NCI-H2196 (cell line): ENCODE measurements around the gene PDLIM7.
A peak's percentile ranks its signal among the peaks of the same experiment; 100 is the strongest.

Experiments
- DNase-seq: peaks from one replicate; lab custom pipeline; 2025; ENCODE audit not compliant: unreplicated experiment; lab: John Stamatoyannopoulos, UW

The PDLIM7 gene

DNA sequence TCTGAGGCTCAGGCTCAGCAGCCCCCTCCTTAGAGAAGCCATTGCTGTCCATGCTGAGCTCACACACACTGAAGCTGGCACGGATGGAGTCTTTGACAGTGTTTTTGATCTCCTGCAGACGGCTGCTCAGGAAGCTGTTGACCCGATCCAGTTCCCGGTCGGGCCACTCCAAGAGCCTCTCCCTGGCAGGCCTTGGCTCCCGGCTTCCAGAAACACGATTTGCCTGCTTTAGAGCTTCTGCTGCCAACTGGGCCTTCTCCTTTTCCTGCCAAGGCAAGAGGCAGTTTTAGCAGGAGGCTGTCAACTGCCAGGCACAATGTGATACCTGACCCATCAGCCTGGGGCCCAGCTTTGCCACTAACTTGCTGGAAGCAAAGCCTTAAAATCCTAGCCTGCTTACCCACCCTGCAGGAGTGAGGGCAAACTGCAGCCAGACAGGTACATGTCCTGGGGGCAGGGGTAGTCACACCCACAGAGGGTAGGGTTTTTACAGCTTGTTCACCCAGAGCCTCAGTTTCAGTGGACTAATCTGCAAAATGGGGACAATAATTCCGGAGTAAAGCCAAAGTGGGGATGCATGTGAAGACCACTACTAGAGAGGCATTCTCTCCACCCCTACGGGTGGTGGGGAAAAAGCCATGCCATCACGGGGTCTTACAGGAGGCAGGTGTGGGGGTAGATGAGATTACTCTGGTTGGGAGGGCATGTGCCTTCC is 27.7 kb upstream of the PDLIM7 start:
- DNase-seq: no peak

DNA sequence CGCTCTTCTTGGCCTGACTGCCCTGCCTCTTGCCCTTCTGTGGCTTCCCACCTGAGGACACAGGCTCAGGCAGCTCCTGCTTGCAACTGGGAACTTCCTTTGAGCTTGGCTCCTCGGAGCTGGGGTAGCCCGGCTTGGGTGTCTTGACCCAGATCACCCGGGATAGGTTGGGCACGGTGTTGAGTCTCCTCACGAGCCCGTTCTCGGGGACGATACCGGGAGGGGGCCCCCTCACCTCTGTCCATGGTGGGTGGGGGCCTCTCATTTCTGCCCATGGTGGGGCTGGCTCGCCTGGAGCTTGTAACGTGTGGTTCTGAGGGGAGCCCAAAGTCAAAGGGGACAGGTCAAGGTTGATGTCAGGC is 27.1 kb upstream of the PDLIM7 start:
- no peak for DNase-seq

DNA sequence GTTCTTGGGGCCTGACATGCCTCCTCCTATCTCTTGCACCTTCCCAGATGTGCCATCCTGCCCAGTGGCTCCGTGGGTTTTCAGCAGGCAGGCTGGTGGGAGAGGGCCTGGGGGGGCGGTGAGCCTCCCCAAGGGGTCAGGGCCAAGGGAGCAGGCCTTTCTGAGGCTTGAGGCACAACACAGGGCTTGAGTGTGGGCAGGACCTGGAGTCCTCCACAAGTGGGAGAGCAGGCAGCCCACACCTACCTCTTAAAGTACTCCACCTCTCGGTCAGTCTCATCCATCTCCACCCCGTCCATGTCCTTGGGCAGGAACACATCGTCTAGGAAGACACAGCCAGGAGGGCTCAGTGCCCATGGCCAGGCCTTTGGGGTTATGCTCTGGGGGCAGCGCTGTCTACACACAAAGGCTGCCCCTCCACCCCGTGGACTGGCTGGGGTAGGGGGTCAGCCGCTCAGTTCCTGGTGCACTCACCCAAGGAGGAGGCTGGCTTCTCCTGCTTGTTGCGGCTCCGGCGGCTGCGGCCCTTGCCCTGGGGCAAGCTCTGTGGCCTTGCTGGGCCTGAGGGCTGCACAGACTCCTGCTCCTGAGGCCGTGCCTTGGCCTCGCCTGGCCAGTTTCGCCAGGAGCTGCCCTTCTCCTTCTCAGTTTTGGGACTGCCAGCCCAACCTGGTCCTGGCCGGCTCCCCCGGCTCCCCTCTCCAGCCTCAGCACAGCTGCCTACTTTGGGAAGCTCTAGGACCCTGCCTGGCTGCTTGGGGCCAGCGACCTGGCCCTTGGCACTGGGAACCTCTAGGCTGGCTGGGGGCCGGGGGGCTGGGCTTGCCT is 26.5 kb upstream of the PDLIM7 start:
- no peak for DNase-seq

DNA sequence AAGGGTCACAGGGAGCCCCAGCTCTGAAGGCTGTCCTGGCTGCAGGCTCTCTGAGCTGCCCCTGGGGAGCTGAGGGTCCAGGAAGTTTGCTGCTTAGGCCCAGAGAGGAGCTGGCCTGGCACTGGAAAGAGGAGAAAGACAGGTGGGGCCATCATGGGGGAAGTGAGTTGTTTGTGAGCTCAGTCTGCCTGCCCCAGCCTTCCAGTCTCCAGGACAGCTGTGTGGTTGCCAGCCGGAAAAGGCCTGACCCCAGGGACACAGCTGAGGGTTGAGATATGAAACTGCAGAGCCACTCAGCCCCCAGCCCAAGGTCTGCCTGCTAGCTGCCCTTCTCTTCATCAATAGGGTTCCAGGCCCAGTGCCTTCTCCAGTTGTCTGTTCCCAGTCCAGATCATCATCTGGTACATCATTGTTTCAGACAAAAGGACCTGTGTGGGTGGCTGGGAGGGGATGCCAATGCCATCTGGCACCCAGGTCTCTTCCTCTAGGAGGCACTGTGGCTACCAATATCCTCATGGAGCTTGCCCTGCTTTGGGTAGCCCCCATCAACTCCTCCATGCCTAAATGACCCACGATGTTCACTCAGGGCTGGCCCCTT is 23.6 kb upstream of the PDLIM7 start:
- no peak for DNase-seq

DNA sequence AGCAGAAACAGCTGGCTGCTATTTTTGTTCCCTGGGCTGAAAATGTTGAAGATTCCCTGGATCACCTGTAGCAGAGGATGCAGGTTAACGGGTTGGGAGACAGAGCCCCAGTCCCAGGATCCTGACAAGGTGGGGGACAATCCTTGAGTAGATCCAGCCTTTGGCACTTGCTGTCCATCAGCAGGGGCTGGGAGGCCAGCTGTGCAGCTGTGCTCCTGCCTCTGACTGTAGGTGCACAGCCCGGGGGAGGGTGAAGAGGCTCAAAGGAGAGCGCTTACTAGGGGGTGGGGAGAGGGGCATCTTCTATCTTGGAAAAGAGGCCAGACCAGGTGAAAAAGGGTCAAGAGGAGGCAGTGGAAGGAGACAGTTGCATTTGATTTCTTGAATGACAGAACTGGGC is 22.9 kb upstream of the PDLIM7 start:
- no peak for DNase-seq

DNA sequence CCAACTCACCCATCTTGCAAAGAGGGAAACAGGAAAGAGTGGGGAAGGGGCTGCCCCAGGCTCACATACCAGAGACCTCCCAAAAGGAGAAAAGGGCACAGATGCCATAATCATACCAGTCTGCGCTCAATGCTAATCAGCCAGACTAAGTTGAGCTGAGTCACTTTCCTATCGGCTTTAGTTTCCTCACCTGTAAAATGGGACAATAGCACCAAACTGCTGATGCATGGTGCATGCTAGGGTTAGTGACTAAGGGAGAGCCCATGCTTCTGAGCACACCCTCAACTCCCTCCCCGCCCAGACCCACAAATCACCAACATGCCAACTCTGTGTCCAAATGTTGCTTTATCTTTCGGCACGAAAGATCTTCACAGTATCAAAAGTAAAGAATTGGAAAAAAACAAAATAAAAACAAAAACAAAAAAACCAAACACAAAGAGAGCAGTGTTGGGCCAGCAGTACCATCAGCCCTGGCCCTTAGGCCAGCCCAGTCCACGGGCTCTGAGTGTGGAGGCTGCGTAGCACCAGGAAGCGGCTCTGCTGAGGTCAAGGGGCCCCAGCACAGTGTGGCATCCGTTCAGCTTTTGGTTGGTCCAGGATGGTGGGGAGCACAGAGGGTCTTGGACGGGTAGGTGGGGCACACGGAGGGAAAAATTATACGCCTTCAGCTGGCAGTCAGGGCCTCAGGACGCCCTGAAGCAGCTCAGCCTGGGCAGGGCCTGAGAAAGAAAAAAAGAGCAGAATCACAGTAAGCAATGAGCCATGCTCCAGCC is 22.2 kb upstream of the PDLIM7 start:
- no peak for DNase-seq

DNA sequence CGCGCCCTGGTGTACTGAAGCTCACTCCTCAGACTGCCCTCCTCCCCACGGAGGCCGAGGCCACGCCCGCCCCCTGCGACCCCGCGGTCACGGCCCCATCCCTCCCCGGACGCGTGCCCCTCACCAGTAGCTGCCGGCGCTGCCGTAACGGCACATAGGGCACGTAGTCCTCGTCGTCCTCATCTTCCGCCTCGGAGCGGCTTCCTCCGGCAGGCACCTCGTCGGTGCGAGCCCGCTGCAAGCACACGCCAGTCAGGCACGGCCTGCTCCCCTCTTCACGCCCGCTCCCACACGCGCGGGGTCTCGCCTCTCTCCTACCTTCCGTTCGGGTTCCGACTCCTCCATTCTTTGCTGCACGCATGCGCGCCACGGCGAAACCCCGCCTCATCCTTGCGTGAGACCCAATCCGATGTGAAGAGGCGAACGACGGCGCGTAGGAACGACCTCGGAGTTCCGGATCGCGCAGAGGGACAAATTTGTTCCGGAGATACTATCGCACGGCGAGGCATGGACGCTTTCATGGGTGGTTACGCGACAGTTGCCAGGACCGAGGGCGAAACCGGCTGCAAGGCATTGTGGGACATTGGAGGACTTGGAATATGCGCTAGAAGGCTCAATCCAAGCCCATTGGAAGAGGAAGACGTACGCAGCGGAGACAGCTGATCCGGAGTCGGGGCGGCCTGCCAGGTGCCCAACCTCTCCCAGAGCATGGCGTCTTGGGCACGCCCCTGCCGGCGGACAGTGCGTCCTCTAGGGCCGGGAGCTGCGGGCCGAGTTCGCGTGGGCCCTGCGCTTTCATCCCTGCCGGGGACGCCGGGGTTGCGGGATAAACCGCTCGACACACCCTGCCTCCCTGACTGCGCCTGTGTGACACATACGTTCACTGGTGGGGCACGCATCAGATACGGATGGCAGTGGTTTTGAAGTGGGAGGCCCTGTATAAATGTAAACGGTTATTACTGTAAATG is 19.5 kb upstream of the PDLIM7 start, which contains the start of gene DDX41:
Gene DDX41 (minus strand): TSS at position 361 of the 968 bp plus-strand sequence. CDS start 16 bp downstream, at position 345.
- peak; percentile 99 for DNase-seq

DNA sequence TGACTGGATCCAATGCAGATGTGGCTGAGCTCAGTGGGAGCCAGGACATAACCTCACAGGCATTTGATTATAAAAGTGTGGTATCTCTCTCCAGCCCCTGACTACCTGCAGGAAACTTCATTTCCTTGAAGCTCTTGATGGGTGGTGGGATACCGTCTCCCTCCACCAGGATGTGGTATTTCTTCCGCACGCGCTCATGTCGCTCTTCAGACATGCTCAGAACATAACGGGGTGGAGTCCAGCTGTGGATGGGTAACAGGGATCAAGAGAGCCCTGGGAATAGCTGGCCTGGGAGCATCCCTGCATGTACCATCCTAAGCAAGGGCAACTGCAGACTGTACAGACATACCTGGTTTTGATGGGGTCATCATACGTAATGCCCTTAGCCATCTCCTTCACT is 18.2 kb upstream of the PDLIM7 start:
- DNase-seq: no peak

DNA sequence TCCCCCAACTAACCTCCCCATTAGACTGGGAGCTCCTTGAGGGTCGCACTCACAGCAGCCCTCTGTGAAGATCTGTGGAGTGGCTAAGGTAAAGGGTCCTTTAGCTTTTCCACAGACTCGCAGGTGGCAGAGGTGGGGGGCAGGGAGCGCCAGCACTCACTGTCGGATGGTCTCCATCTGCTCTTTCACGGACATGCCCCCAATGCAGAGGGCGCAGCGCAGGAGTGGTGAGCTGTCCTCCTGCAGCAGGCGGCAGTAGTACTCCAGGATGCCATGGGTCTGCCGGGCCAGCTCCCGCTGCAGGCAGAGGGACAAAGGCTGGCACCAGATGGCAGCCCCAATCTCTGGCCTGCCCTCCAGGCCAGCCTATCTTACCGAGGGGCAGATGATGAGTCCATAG is 17.1 kb upstream of the PDLIM7 start:
- no peak for DNase-seq

DNA sequence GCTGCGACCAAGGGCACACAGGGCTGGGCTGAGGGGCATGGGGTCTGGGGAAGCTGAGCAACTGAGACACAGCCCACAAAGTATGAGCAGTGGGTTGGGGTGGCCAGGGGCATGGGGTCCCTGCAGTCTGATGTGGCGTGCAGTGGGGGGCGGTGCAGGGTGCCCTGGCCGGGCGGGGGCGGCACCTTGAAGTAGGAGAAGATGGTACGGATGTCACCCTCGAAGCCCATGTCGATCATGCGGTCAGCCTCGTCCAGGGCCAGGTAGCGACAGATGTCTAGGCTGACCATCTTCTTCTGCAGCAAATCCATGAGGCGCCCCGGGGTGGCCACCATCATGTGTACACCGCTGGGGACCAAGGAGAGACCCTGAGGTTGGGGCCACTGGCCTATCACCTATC is 16.1 kb upstream of the PDLIM7 start:
- no peak for DNase-seq

DNA sequence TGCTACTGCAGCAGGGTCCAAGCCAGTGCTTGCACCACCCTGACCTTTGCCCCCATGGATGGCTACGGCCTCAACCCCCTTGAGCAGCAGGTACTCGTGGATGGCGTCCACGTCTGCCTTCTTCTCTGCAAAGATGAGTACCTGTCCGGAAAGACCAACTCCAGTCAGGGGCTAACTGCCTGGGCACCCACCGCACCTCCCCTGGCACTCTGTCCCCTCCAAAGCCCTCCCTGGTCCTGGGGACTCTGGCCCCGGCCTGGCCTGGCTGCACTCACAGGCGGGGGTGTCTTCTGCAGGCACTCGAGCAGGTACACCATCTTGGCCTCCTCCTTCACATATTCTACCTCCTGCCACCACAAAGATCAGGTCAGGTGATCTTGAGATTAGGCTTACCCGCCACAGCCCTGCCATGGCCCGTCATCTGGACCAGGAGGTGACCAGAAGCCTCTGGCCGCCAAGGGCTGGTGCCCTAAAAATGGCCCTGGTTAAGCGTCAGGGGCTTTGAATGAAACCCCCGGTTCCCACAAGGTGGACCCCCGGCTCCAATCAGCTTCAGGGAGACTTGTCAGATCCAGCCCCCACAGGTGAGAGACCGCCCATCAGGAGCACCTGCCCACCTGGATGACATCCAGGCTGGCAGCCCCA is 15.5 kb upstream of the PDLIM7 start:
- no peak for DNase-seq

DNA sequence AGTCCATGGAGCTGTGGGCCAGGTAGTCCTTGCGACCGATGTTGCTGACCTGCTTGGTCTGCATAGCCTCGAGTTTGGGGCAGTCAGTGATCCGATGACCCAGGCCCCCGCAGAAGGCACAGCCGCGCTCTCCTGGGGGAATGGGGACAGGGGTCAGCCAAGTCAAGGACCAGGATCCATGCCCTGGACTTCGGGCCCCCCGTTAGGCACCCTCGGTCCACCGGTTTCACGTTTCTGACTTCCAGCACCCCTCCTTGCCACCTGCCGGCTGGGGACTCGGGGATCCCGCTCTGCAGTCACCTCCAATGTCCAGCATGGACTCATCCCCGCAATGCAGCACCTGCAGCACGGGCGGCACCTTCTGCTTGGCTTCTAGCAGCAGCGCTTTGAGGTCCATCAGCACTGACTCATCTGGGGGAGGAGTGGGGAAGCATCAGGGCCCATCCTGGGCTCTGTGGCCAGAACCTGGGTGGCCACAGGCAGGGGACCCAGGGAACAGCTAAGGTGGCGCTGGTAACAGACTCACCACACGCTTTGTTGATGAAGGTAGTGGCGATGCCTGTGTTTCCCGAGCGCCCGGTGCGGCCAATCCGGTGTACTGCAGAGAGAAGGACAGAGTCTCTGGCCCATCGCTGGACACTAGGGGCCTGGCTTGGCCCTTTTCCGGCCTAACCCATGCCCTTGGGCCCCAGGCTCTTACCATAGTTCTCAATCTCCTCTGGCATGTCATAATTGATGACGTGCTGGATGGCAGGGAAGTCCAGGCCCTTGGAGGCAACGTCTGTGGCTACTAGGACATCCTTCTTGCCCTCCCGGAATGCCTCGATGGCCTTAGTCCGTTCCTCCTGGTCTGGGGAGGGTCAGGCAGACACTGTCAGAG is 14.6 kb upstream of the PDLIM7 start:
- DNase-seq: no peak

DNA sequence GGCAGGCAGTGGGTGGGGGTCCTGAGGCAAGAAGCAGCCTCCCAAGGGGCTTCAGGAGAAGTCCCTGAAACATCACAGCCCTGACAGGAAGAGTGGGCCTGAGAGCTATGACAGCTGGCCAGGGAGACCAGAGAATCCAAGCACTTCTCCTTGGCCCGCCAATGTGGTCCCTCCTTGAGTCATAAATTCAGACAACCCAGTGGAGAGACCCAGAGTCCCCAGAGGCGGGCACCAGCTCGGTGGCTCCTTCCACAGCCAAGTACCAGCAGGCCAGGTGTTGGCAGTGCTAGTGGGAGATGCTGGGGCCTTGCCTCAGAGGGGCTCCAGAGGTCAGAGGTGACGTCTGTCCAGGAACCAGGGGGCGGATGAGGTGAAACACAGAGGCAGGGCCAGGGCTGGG is 13.8 kb upstream of the PDLIM7 start:
- DNase-seq: no peak

DNA sequence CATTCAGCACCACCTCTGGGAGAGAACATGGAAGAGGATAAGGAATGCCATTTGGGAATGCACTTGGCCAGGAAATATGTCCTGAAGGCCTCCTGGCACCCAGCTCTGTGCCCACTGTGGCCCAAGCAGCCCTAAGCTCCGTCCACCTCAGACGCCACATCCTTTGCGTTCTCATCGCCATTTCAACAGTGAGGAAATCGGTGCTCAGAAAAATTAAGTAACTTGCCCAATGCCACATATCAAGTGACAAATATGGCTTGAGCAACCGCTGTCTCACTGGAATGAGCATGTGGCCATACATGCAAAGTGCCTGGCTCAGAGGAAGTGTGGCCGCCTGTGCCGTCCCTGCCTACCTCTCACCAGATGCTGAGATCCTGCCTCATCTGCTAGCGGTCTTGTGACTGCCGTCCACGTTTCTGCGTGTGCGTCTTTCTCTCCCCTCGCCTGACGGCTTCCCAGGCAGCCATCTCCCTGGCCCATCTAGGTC is 13.2 kb upstream of the PDLIM7 start:
- DNase-seq: no peak

DNA sequence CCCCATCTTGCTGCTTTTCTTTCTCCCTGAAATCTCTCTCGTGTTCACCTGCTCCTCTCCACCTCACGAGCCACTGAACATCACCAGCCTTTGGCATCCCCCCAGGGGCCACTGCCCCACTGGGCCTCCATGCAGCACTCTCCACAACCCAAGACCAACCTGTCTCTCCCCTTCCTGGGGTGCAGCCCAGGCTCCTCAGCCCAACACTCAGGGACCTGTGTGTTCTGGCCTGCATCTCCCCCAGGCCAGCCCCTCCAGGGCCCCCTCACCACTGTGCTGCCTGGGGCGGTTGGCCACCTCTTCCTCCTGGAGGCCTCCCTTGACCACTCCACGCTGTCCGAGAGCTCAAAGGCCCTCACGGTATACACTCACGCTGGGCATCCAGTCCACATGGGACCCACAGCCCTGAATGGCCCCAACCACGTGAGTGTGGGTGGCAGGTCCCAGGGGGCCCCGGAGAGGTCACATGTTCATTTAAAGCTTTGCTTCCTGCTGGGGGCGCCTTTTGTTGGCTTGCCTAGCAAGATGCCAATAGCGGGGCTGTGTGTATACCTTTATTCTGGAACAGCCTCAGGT is 12.7 kb upstream of the PDLIM7 start:
- no peak for DNase-seq

DNA sequence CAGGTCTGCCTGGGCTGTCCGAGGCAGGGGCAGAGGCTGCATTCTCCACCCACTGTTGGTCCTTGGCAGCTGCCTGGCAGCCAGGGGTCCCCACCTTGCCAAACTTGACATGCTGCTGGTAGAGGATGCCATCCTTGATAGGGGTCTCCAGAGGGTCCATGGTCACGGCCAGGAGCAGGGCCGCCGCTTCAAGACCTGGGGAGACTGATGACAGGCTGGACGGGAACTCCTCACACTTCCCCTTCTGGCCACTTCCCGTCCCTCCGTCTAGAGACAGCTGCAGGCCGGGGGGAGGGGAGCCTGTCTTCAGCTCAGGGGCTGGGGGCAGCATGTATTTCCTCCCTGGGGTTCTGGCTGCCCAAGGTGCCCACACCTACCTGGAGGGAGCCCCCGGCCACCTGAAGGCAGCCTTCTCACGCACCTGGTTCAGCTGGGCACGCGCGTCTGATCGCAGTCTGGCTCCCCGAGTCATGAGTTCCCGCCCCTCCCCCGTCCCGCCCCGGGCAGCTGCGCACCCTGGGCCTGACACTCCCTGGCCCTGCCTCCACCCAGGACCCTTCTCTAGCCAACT is 12.1 kb upstream of the PDLIM7 start, which contains the start of gene DOK3:
Gene DOK3 (minus strand): TSS at position 446 of the 571 bp plus-strand sequence. CDS start 286 bp downstream, at position 160.
- no peak for DNase-seq

DNA sequence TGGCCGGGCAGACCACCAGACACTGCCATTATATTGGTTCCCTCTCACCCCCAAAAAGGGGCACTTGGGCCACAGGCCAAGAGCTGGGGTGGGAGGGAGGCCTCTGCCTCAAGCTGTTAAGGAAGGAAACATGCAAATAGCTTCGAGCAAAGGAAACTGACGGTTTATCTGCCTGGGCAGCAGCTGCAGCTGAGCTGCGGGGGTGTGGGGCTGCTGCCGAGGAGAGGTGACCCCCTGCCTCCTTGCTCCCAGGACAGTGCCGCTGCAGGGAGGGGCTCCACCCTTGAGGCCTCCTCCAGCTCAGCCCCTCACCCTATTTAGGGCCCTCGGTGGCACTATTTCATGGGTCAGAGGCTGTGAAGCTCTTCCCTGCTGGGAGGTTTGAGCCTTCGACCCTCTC is 11.4 kb upstream of the PDLIM7 start:
- no peak for DNase-seq

DNA sequence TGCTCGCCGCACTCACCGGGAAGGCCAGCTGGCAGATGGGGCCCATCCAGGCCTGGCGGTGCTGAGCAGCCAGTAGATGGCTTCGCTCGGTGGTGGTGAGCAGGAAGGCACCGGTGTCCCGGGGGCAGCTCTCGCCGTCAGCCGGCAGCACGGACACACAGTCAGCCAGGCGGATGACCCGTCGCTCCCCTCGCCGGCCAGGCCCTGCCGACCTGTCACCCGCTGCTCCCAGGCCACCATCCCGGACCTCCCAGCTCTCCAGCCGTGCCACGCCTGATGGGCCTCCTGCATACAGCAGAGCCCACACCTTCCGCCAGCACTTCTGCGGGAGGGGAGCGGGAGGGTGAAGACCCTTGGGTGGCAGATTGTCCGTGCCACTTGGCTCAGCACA is 10.8 kb upstream of the PDLIM7 start:
- no peak for DNase-seq
